ENCODE data around the gene BCL2.

GRCh38 chr18:63198868-63199742 lies 120.5 kb downstream of the BCL2 start:
- no peak for TF ChIP-seq EP300 (IDR thresholded peaks at IDR 0.05; ENCODE audit: borderline replicate concordance)
- no peak for TF ChIP-seq TEAD4 (IDR thresholded peaks at IDR 0.05)
- TF ChIP-seq YY1 (IDR thresholded peaks at IDR 0.05; ENCODE audit: low read depth), result no peak
- no peak for TF ChIP-seq CEBPB (IDR thresholded peaks at IDR 0.05)

Data from Ishikawa (cell line).